Nephron (organoid): ENCODE data around the gene ARL6IP4.

Source experiments
- H3K27ac Mint-ChIP-seq, 3 experiments: 2 replicates each; pipeline ENCODE4 v1.8.0; 2020; ENCODE audit warnings: mixed read lengths in 3 of 3, mild to moderate bottlenecking in 2 of 3, moderate library complexity in 1 of 3
- H3K27me3 Mint-ChIP-seq: 2 replicates; pipeline ENCODE4 v1.8.0; 2021; ENCODE audit warnings: low read depth, mild to moderate bottlenecking, moderate library complexity, mixed read lengths
- H3K36me3 Mint-ChIP-seq: 2 replicates; pipeline ENCODE4 v1.8.0; 2020; ENCODE audit warnings: low read depth, mixed read lengths
- H3K4me1 Mint-ChIP-seq: 2 replicates; pipeline ENCODE4 v1.8.0; 2020; ENCODE audit warnings: mixed read lengths
- H3K4me3 Mint-ChIP-seq, 3 experiments: 2 replicates each; pipeline ENCODE4 v1.8.0; 2020; ENCODE audit warnings: mild to moderate bottlenecking in 3 of 3, mixed read lengths in 3 of 3, moderate library complexity in 2 of 3
- H3K9me3 Mint-ChIP-seq: 2 replicates; pipeline ENCODE4 v1.8.0; 2020; ENCODE audit warnings: mixed read lengths
- TF ChIP-seq, protein P1 (sequence below), 3 experiments: fragments of 200-600 bp; sonication (generic); IDR thresholded peaks; one replicate each; pipeline ENCODE4 v1.5.0; 2021; ENCODE audit warnings: antibody characterized with exemption in 3 of 3; ENCODE audit not compliant: unreplicated experiment in 3 of 3

ARL6IP4 gene

DNA sequence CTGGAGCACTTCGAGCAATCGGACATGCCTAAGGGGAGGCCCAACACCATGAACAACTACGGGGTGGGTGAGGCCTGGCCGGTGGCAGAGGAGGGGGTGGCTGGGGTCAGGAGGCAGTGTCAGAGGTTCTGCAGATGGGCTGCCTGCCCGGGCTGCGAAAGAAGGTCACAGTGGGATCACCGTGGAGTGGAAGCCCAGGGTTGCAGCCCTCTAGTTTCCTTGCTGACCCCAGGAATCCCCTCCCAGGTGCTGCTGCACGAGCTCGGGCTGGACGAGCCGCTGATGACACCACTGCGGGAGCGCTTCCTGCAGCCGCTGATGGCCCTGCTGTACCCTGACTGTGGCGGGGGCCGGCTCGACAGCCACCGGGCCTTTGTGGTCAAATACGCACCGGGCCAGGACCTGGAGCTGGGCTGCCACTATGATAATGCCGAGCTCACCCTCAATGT, 1.9 kb upstream of the ARL6IP4 start:
- no peaks in the 10 kb centered on the region for H3K36me3 Mint-ChIP-seq
- H3K4me3 Mint-ChIP-seq: peak overlapping the region; percentile 76 to 97 (median 76)
- no peaks in the 10 kb centered on the region for H3K27me3 Mint-ChIP-seq
- H3K4me1 Mint-ChIP-seq: peaks cover 39% of the 10 kb centered on the region
- H3K9me3 Mint-ChIP-seq: no peaks in the 10 kb centered on the region
- no peak overlapping the region for H3K27ac Mint-ChIP-seq
- TF ChIP-seq, protein P1, sequence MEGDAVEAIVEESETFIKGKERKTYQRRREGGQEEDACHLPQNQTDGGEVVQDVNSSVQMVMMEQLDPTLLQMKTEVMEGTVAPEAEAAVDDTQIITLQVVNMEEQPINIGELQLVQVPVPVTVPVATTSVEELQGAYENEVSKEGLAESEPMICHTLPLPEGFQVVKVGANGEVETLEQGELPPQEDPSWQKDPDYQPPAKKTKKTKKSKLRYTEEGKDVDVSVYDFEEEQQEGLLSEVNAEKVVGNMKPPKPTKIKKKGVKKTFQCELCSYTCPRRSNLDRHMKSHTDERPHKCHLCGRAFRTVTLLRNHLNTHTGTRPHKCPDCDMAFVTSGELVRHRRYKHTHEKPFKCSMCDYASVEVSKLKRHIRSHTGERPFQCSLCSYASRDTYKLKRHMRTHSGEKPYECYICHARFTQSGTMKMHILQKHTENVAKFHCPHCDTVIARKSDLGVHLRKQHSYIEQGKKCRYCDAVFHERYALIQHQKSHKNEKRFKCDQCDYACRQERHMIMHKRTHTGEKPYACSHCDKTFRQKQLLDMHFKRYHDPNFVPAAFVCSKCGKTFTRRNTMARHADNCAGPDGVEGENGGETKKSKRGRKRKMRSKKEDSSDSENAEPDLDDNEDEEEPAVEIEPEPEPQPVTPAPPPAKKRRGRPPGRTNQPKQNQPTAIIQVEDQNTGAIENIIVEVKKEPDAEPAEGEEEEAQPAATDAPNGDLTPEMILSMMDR (IDR thresholded peaks at IDR 0.05; ENCODE audit: unreplicated experiment in 3 of 3): no peak

DNA sequence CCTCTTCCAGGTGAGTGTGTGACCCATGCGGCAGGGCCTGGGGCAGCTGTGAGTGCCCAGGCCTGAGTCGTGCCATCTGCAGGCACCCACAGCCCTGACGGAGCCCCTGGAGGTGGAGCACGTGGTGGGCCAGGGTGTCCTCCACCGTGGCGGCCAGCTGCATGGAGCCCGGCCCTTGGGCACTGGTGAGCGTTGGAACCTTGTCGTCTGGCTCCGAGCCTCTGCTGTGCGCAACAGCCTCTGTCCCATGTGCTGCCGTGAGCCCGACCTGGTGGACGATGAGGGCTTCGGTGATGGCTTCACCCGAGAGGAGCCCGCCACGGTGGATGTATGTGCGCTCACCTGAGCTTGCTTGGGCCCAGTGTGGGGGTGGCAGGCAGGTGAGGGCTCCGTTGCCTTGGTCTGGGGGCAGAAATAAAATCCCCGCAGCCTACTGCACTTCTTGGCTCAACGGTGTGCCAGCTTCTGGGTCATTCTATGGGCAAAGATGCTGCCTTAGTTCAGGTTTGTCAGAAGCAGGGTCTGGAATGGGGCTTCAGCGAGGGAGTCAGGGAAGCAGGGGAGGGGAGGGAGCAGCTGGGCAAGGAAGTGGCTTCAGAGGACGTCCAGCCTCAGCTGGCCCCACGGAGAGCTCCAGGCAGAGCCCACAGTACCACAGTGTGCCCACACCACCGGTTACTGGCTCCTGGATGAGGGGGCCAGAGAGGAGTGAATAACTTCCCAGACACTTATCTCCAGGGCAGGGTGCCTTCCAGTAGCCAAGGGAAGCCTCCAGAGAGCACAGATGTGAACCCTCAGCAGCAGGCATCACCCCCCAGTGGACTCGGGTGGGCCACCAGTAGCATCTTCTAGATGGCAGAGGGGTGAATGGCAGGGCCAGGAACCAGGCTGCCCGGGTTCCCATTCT, 1.2 kb upstream of the ARL6IP4 start:
- Mint-ChIP-seq H3K4me1 (peaks cover 42% of the 10 kb centered on the region), H3K27me3 (no peaks in the 10 kb centered on the region), H3K9me3 (no peaks in the 10 kb centered on the region), H3K4me3 (peak overlapping the region; percentile 91 to 94 (median 93)), H3K27ac (peak overlapping the region; percentile 86 to 97 (median 87)), H3K36me3 (no peaks in the 10 kb centered on the region)
- TF ChIP-seq, protein P1 (IDR thresholded peaks at IDR 0.05; ENCODE audit: unreplicated experiment in 3 of 3): no peak

DNA sequence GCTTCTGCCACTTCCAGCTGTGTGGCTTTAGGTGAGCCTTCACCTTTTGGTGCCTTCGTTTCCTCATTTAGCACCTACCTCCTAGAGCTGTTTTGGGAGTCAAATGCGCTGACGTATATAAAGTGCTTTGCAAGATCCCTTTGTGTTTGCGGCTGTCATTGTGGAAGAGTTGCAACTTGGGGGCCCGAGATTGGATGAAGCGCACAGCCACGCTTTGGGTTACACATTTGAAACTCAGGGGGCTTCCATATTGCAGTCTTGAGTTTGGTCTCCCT, 636 bp upstream of the ARL6IP4 start:
- no peaks in the 10 kb centered on the region for H3K27me3 Mint-ChIP-seq
- H3K4me3 Mint-ChIP-seq: peak overlapping the region; percentile 91 to 94 (median 93)
- H3K36me3 Mint-ChIP-seq: no peaks in the 10 kb centered on the region
- H3K4me1 Mint-ChIP-seq: peaks cover 47% of the 10 kb centered on the region
- H3K9me3 Mint-ChIP-seq: no peaks in the 10 kb centered on the region
- peak overlapping the region; percentile 86 to 97 (median 87) for H3K27ac Mint-ChIP-seq
- TF ChIP-seq, protein P1 (IDR thresholded peaks at IDR 0.05; ENCODE audit: unreplicated experiment in 3 of 3): no peak

DNA sequence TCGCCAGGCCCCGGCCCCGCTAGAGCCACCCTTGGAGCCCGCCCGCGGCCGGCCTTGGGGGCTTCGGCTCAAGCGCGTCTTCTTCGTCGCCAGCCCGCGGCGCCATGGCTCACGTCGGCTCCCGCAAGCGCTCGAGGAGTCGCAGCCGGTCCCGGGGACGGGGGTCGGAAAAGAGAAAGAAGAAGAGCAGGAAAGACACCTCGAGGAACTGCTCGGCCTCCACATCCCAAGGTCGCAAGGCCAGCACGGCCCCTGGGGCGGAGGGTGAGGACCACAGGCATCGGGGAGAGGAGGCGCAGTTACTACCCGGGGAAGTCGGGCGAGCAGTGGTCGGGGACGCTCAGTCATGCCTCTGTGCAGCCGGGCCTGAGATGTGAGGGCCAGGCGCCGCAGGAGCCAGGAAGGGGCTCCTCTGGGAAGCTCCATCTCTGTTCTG, 573 bp downstream of the ARL6IP4 start:
- no peaks in the 10 kb centered on the region for H3K36me3 Mint-ChIP-seq
- no peaks in the 10 kb centered on the region for H3K9me3 Mint-ChIP-seq
- H3K4me3 Mint-ChIP-seq: peak overlapping the region; percentile 90 to 93 (median 91)
- peaks cover 45% of the 10 kb centered on the region for H3K4me1 Mint-ChIP-seq
- H3K27me3 Mint-ChIP-seq: no peaks in the 10 kb centered on the region
- TF ChIP-seq, protein P1 (IDR thresholded peaks at IDR 0.05; ENCODE audit: unreplicated experiment in 3 of 3): no peak
- peak overlapping the region in 2 of 3 experiments; percentile 37 to 39 for H3K27ac Mint-ChIP-seq

DNA sequence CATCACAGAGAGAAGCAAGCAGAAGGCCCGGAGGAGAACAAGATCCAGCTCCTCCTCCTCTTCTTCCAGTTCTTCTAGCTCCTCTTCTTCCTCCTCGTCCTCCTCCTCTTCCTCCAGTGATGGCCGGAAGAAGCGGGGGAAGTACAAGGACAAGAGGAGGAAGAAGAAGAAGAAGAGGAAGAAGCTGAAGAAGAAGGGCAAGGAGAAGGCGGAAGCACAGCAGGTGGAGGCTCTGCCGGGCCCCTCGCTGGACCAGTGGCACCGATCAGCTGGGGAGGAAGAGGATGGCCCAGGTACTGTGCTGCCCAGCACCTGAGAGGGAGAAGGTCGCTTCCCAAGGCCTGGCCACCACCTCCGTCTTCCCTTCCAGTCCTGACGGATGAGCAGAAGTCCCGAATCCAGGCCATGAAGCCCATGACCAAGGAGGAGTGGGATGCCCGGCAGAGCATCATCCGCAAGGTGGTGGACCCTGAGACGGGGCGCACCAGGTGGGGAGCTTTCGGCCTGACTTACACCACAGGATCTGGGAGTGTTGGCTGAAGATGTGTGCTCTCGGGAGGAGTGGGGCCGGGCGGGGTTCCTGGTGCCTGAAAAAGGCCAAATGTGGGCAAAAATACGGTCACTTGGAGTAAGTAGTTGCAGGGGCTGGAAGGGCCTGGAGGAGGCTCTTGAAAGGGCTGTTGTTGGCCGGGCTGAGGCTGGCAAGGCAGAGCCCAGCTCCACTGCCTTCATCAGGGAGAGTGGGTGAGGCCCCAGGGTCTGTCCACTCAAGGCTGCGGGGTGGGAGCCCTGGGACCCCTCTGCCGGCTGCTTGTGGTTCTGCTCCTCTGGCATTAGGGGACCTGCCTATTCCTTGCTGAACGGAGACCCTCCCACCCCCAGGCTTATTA, 1.4 kb downstream of the ARL6IP4 start:
- Mint-ChIP-seq H3K4me1 (peaks cover 41% of the 10 kb centered on the region), H3K9me3 (no peaks in the 10 kb centered on the region), H3K27ac (peak overlapping the region in 2 of 3 experiments; percentile 39 to 41), H3K27me3 (no peaks in the 10 kb centered on the region), H3K36me3 (no peaks in the 10 kb centered on the region), H3K4me3 (peak overlapping the region; percentile 90 to 93 (median 91))
- TF ChIP-seq, protein P1 (IDR thresholded peaks at IDR 0.05; ENCODE audit: unreplicated experiment in 3 of 3): no peak
